H1 (cell line): Measurements from ENCODE around the gene PTPN12. TPM values are rescaled to one million over a fixed set of nuclear protein-coding genes. Genes with fewer than 3 reads are reported as not detected.

Experiments used
- CTCF ChIA-PET: fragments of 300-600 bp; sonication (Branson Sonifier 250); formaldehyde crosslinking; loops from one replicate; lab custom pipeline; 2021; ENCODE audit not compliant: partially characterized antibody; lab: Charles Lee
- POLR2A ChIA-PET: fragments of 300-600 bp; sonication (Branson Sonifier 250); formaldehyde crosslinking; loops from one replicate; lab custom pipeline; 2021; ENCODE audit warnings: inconsistent platforms; ENCODE audit not compliant: partially characterized antibody; lab: Charles Lee
- DNase-seq, 2 experiments: peaks; one replicate each; pipeline versions ENCODE4 v3.0.0 to v3.0.0-alpha.2; 2010 to 2022; ENCODE audit warnings: low spot score in 2 of 2, low read depth in 1 of 2, mixed read lengths in 1 of 2
- FAIRE-seq: peaks from 2 replicates; lab custom pipeline; 2011; peaks lifted over from hg19 to GRCh38; lab: Jason Lieb, UNC
- H2AFZ ChIP-seq: 2 replicates; pipeline ENCODE4 v1.8.1; 2012; ENCODE audit warnings: low read length, inconsistent platforms
- H2AK5ac ChIP-seq: 2 replicates; pipeline ENCODE4 v1.6.1; 2013; ENCODE audit warnings: low read depth, low read length
- H2BK120ac ChIP-seq: replicated peaks from 2 replicates; pipeline ENCODE3; 2013; ENCODE audit warnings: low read depth, low read length, inconsistent platforms
- H2BK12ac ChIP-seq: 2 replicates; pipeline ENCODE4 v1.6.1; 2013; ENCODE audit warnings: low read depth, low read length
- H2BK15ac ChIP-seq: 2 replicates; pipeline ENCODE4 v1.6.1; 2013; ENCODE audit warnings: low read length
- H2BK20ac ChIP-seq: 2 replicates; pipeline ENCODE4 v1.6.1; 2013; ENCODE audit warnings: low read length
- H2BK5ac ChIP-seq: 2 replicates; pipeline ENCODE4 v1.6.1; 2013; ENCODE audit warnings: low read depth, low read length
- H3K14ac ChIP-seq: 2 replicates; pipeline ENCODE4 v1.6.1; 2013; ENCODE audit warnings: inconsistent platforms; ENCODE audit not compliant: insufficient read length
- H3K18ac ChIP-seq: 2 replicates; pipeline ENCODE4 v1.6.1; 2013; ENCODE audit warnings: low read length; ENCODE audit errors: extremely low read depth
- H3K23ac ChIP-seq: 2 replicates; pipeline ENCODE4 v1.6.1; 2013; ENCODE audit warnings: inconsistent platforms; ENCODE audit not compliant: insufficient read length
- H3K23me2 ChIP-seq: 2 replicates; pipeline ENCODE4 v1.6.1; 2013; ENCODE audit warnings: low read depth, low read length
- H3K27ac ChIP-seq: 2 replicates; pipeline ENCODE4 v1.6.1; 2011; ENCODE audit warnings: low read depth, low read length, inconsistent platforms
- H3K27me3 ChIP-seq, 4 experiments: replicated peaks in 1 of 4; 1 replicate in 1 of 4; 2 replicates in 3 of 4; pipeline versions ENCODE4 v1.6.1 to v1.8.1; 2011 to 2013; ENCODE audit warnings: low read length in 3 of 4, mild to moderate bottlenecking in 3 of 4, inconsistent platforms in 2 of 4, mixed read lengths in 2 of 4, moderate library complexity in 1 of 4; ENCODE audit not compliant: control insufficient read depth in 3 of 4, insufficient read depth in 3 of 4; ENCODE audit errors: extremely low read depth in 1 of 4
- H3K36me3 ChIP-seq, 4 experiments: 2 replicates each; pipeline versions ENCODE4 v1.6.1 to v1.8.1; 2011 to 2013; ENCODE audit warnings: mild to moderate bottlenecking in 4 of 4, low read length in 3 of 4, moderate library complexity in 2 of 4, control low read depth in 1 of 4, inconsistent platforms in 1 of 4; ENCODE audit not compliant: insufficient read depth in 4 of 4, control insufficient read depth in 2 of 4
- H3K4ac ChIP-seq: replicated peaks from 2 replicates; pipeline ENCODE3; 2013; ENCODE audit warnings: low read length, low read depth, mixed read lengths, inconsistent platforms; ENCODE audit not compliant: insufficient read length
- H3K4me1 ChIP-seq, 4 experiments: replicated peaks in 1 of 4; 1 replicate in 1 of 4; 2 replicates in 3 of 4; pipeline versions ENCODE4 v1.6.1 to v1.8.1; 2011 to 2013; ENCODE audit warnings: low read length in 3 of 4, inconsistent platforms in 2 of 4, mixed read lengths in 1 of 4; ENCODE audit not compliant: insufficient read depth in 4 of 4, control insufficient read depth in 3 of 4
- H3K4me2 ChIP-seq, 2 experiments: 2 replicates each; pipeline versions ENCODE4 v1.6.1 to v1.8.1; 2011 to 2013; ENCODE audit warnings: low read depth in 2 of 2, low read length in 2 of 2, control low read depth in 1 of 2, inconsistent platforms in 1 of 2, mild to moderate bottlenecking in 1 of 2; ENCODE audit not compliant: insufficient read depth in 1 of 2
- H3K4me3 ChIP-seq, 4 experiments: fragments of 200-600, 300-600 bp in 1 of 4; sonication (generic), shearing (Covaris generic), sonication (Bioruptor Twin) in 1 of 4; 2 replicates each; pipeline versions ENCODE4 v1.5.1 to v1.8.1; 2011 to 2016; ENCODE audit warnings: low read length in 4 of 4, low read depth in 3 of 4, control low read depth in 2 of 4, inconsistent platforms in 2 of 4, mild to moderate bottlenecking in 2 of 4, mixed read lengths in 1 of 4, moderate library complexity in 1 of 4; ENCODE audit not compliant: insufficient read depth in 2 of 4; ENCODE audit errors: extremely low read depth in 1 of 4
- H3K56ac ChIP-seq: replicated peaks from 2 replicates; pipeline ENCODE3; 2013; ENCODE audit warnings: low read depth, mild to moderate bottlenecking, mixed read lengths, low read length, inconsistent platforms; ENCODE audit not compliant: insufficient read length
- H3K79me1 ChIP-seq: 2 replicates; pipeline ENCODE4 v1.6.1; 2013; ENCODE audit warnings: low read depth, low read length, control low read depth
- H3K79me2 ChIP-seq, 2 experiments: 2 replicates each; pipeline versions ENCODE4 v1.6.1 to v1.8.1; 2012 to 2013; ENCODE audit warnings: low read length in 2 of 2, mild to moderate bottlenecking in 2 of 2, inconsistent platforms in 1 of 2; ENCODE audit not compliant: insufficient read depth in 2 of 2, control insufficient read depth in 1 of 2
- H3K9ac ChIP-seq, 4 experiments: replicated peaks in 1 of 4; 1 replicate in 1 of 4; 2 replicates in 3 of 4; pipeline versions ENCODE4 v1.6.1 to v1.8.1; 2011 to 2013; ENCODE audit warnings: low read depth in 3 of 4, low read length in 3 of 4, control low read depth in 2 of 4, mild to moderate bottlenecking in 2 of 4, moderate library complexity in 2 of 4, inconsistent platforms in 1 of 4; ENCODE audit errors: extremely low read depth in 1 of 4
- H3K9me3 ChIP-seq, 2 experiments: 2 replicates each; pipeline versions ENCODE4 v1.6.1 to v1.8.1; 2012 to 2013; ENCODE audit warnings: mild to moderate bottlenecking in 2 of 2, moderate library complexity in 2 of 2, control low read depth in 1 of 2, inconsistent platforms in 1 of 2, low read depth in 1 of 2, low read length in 1 of 2, mixed read lengths in 1 of 2; ENCODE audit not compliant: insufficient read depth in 2 of 2
- H4K20me1 ChIP-seq, 2 experiments: replicated peaks in 1 of 2; 2 replicates each; pipeline versions ENCODE3 to v1.8.1; 2011 to 2013; ENCODE audit warnings: inconsistent platforms in 2 of 2, low read length in 2 of 2, mild to moderate bottlenecking in 1 of 2; ENCODE audit not compliant: insufficient read depth in 2 of 2, control insufficient read depth in 1 of 2
- H4K5ac ChIP-seq: 2 replicates; pipeline ENCODE4 v1.6.1; 2013; ENCODE audit warnings: low read length, low read depth, mixed read lengths, inconsistent platforms; ENCODE audit not compliant: insufficient read length
- H4K8ac ChIP-seq: 2 replicates; pipeline ENCODE4 v1.8.0; 2013; ENCODE audit warnings: mild to moderate bottlenecking, moderate library complexity, low read length, inconsistent platforms; ENCODE audit not compliant: insufficient read depth; ENCODE audit errors: extremely low read depth
- H4K91ac ChIP-seq: replicated peaks from 2 replicates; pipeline ENCODE3; 2013; ENCODE audit warnings: low read length, mixed read lengths, inconsistent platforms; ENCODE audit not compliant: insufficient read length
- ASH2L ChIP-seq: fragments of 200-600, 300-600 bp; sonication (generic); IDR thresholded peaks from one replicate; pipeline ENCODE4 v1.7.1; 2017; ENCODE audit warnings: low read length
- PHF8 ChIP-seq: fragments of 200-600 bp; sonication (generic); conservative IDR thresholded peaks from 2 replicates; pipeline ENCODE4 v1.7.1; 2012; ENCODE audit warnings: low read depth, mild to moderate bottlenecking, inconsistent platforms, low read length, moderate library complexity
- RNF2 ChIP-seq: fragments of 200-900, 300-1000 bp; sonication (generic); IDR thresholded peaks from 2 replicates; pipeline ENCODE4 v1.7.1; 2016; ENCODE audit warnings: borderline replicate concordance, low read depth, mild to moderate bottlenecking, antibody characterized with exemption, low read length; ENCODE audit not compliant: poor library complexity, severe bottlenecking; ENCODE audit errors: missing control alignments
- WGBS, 2 experiments: shearing (Covaris generic) in 1 of 2; methylation state at CpG; one replicate each; pipeline versions ENCODE4 v1.1.6 to v1.1.7; 2013 to 2015; ENCODE audit warnings: low lambda C conversion rate in 2 of 2, mixed read lengths in 2 of 2, inconsistent platforms in 1 of 2, low coverage in 1 of 2, missing lambda C conversion rate in 1 of 2; ENCODE audit not compliant: insufficient replicate concordance in 2 of 2, insufficient coverage in 1 of 2, insufficient read length in 1 of 2; ENCODE audit errors: extremely low coverage in 1 of 2, missing lambda C conversion rate in 1 of 2; 5-methylcytosine and 5-hydroxymethylcytosine counted together
- polyA plus RNA-seq, 7 experiments: library from polyadenylated mRNA; depleted of rRNA in 3 of 7; stranded (reverse) in 5 of 7; unstranded in 2 of 7; fragments of >200 nt in 5 of 7; fragments of 200-250 nt in 2 of 7; gene quantifications; 1 replicate in 5 of 7; 2 replicates in 1 of 7; 4 replicates in 1 of 7; pipeline versions ENCODE4 v1.2.1 to v1.2.3, GENCODE V29; 2011 to 2013; ENCODE audit warnings: missing spikeins in 2 of 7, mixed read lengths in 2 of 7
- total RNA-seq: library from RNA; stranded (reverse); fragmentation: NEBNext Ultra II Directional; extraction: Animal tissue kit (Norgen Biotek cat#: 25700); gene quantifications from 2 replicates; pipeline ENCODE4 v1.2.1, GENCODE V29; 2021

PTPN12 gene
- total and polyA plus RNA-seq, 2 of the 8 experiments (the other 6 are each of a cell fraction or from before 2014, with no cell fraction given): 39.7 to 132 TPM

DNA sequence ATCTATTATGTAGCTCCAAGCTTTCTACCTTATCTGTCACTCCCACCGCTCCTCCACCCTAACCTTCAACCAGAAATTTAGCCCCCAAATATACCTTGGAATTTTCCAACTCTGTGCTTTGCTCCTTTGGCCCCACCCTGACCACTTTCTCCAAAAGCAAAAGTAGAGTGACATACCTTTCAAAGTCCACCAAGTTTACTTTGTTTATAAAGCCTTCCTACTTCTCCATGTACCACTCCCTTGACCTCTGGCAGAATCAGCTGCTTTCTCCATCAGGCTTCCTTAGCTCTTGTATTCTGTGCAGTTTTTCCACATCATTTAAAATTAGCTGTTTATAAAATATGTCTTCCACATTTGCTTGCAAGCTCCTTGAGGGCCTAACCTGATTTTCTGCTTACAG, 118.3 kb downstream of the PTPN12 start:
- no peak overlapping the region for H2BK15ac ChIP-seq
- no peak overlapping the region for H2BK5ac ChIP-seq
- no peaks in the 10 kb centered on the region for H3K4me1 ChIP-seq
- no peak overlapping the region for H2AK5ac ChIP-seq
- H2BK120ac ChIP-seq: no peak overlapping the region
- peaks cover 0 to 25% (median 5%) of the 10 kb centered on the region in 4 experiments; a peak in 5 of 8 replicates for H3K36me3 ChIP-seq
- H3K79me2 ChIP-seq: no peaks in the 10 kb centered on the region
- H3K23ac ChIP-seq: no peak overlapping the region
- no peak overlapping the region for H3K4me2 ChIP-seq
- H4K5ac ChIP-seq: no peak overlapping the region
- H3K18ac ChIP-seq: no peak overlapping the region
- no peaks in the 10 kb centered on the region for H3K9me3 ChIP-seq
- H3K27ac ChIP-seq: no peak overlapping the region
- H3K79me1 ChIP-seq: no peaks in the 10 kb centered on the region
- peaks cover 0 to 1% of the 10 kb centered on the region in 2 experiments for H4K20me1 ChIP-seq
- no peak overlapping the region for H2BK12ac ChIP-seq
- no peaks in the 10 kb centered on the region for H3K23me2 ChIP-seq
- DNase-seq: no peak
- CTCF ChIA-PET: interaction anchor here (0.7 to 6.1 kb wide), 9 partner anchors 10 to 272 kb away, joined by 3 to 48 read pairs (median 3); no protein-coding TSS in a partner anchor
- H3K4me3 ChIP-seq: no peak overlapping the region
- H3K27me3 ChIP-seq: no peaks in the 10 kb centered on the region
- H4K91ac ChIP-seq: no peak overlapping the region
- no peak for TF ChIP-seq RNF2
- no peak for TF ChIP-seq ASH2L
- TF ChIP-seq PHF8: no peak
- H2BK20ac ChIP-seq: no peak overlapping the region
- H3K9ac ChIP-seq: no peak overlapping the region
- H4K8ac ChIP-seq: no peak overlapping the region
- WGBS, 2 experiments: 96% methylated on average over 1 of the region's 1 CpG; no CpG with 5 or more reads in 1 of the 2 experiments
- no peak for FAIRE-seq
- no peak overlapping the region for H3K4ac ChIP-seq
- H3K56ac ChIP-seq: no peak overlapping the region
- POLR2A ChIA-PET: no interaction called here
- no peak overlapping the region for H2AFZ ChIP-seq
- H3K14ac ChIP-seq: no peak overlapping the region
